Muscle of leg (tissue), 11 donors: ENCODE results near the gene SYTL3. TPM values are rescaled to one million over a fixed set of nuclear protein-coding genes. Genes with fewer than 3 reads are reported as not detected.
A peak's percentile ranks its signal among the peaks of the same experiment; 100 is the strongest.
"Not testable (repeated sequence)": the region's sequence is repeated elsewhere in the genome, so short reads cannot be mapped to it uniquely, and the experiment has no call there.

Experiments
- DNase-seq: peaks from one replicate; pipeline ENCODE4 v3.0.0; 2013
- H3K27ac ChIP-seq: one replicate; pipeline ENCODE4 v1.5.1; 2013; ENCODE audit warnings: mild to moderate bottlenecking, low read length, control low read depth
- H3K27me3 ChIP-seq: one replicate; pipeline ENCODE4 v1.6.1; 2013; ENCODE audit warnings: low read length; ENCODE audit not compliant: control insufficient read depth, insufficient read depth
- H3K36me3 ChIP-seq: one replicate; pipeline ENCODE4 v1.6.1; 2013; ENCODE audit warnings: low read length; ENCODE audit not compliant: control insufficient read depth, insufficient read depth
- H3K4me1 ChIP-seq: one replicate; pipeline ENCODE4 v1.6.1; 2013; ENCODE audit warnings: low read length; ENCODE audit not compliant: control insufficient read depth, insufficient read depth
- H3K4me3 ChIP-seq: one replicate; pipeline ENCODE4 v1.5.1; 2013; ENCODE audit warnings: low read length, control low read depth
- H3K9me3 ChIP-seq: replicated peaks from 2 replicates; pipeline ENCODE4 v1.6.1; 2013; ENCODE audit warnings: low read depth, low read length; ENCODE audit not compliant: control insufficient read depth
- WGBS: methylation state at CpG from one replicate; pipeline ENCODE4 v1.1.5; 2013; ENCODE audit warnings: missing lambda C conversion rate; ENCODE audit not compliant: insufficient coverage; 5-methylcytosine and 5-hydroxymethylcytosine counted together
- polyA plus RNA-seq, 8 donors: library from polyadenylated mRNA; unstranded; fragments of 120-200 nt; gene quantifications; one replicate each; pipeline versions ENCODE4 v1.2.1 to v1.2.3, GENCODE V29; 2013; ENCODE audit warnings: inconsistent platforms in 1 of 8, low replicate concordance in 1 of 8; ENCODE audit not compliant: insufficient read length in 8 of 8, insufficient read depth in 1 of 8
- total RNA-seq: library from RNA; stranded (reverse); fragments of 120-200 nt; gene quantifications from one replicate; pipeline ENCODE4 v1.2.4, GENCODE V29; 2013

SYTL3 gene
- total and polyA plus RNA-seq, 9 donors, result 4.2 to 10.5 (median 7.8) TPM

- WGBS, result 85% methylated on average over 10 of the region's 15 CpGs
- no peaks in the 10 kb centered on the region for H3K9me3 ChIP-seq
- H3K27ac ChIP-seq, result peak overlapping the region; percentile 45
- H3K4me3 ChIP-seq, result no peak overlapping the region
- no peak for DNase-seq
- no peaks in the 10 kb centered on the region for H3K27me3 ChIP-seq
- peaks cover 19% of the 10 kb centered on the region for H3K4me1 ChIP-seq
- no peaks in the 10 kb centered on the region for H3K36me3 ChIP-seq
Observed at GRCh38 chr6:158653577-158654354, 3.9 kb downstream of the SYTL3 start.

- Histone ChIP-seq H3K36me3 (no peaks in the 10 kb centered on the region), H3K9me3 (no peaks in the 10 kb centered on the region), H3K27me3 (no peaks in the 10 kb centered on the region), H3K27ac (peak overlapping the region; percentile 45), H3K4me3 (no peak overlapping the region), H3K4me1 (peaks cover 19% of the 10 kb centered on the region)
- WGBS, result 10% methylated on average over 4 of the region's 6 CpGs
- peak; percentile 92 for DNase-seq
Observed at GRCh38 chr6:158654498-158654897, 4.6 kb downstream of the SYTL3 start.

DNA sequence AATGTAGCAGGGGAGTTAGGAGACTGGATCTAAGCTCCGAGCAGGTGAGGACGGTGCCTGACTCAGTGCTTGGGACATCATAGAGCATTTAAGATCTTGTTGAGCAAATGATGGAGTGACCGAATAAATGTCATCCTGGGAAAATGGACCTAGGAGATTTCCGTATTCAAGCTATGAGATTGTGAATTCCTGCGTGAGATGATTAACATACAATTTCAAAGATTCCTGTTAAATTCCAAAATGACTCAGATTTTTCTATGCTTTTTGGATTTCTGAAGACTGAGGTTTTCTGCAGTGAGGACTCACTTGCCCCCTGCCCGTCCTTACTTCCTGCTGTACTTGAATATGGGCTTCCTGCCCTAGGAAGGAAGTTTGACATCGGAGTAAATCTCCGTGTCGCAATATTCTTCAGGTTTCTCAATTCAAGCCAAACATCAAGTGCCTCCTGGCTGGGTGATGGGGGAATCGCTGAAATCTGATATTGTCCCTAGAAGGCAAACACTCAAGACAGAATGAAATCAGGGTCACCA is 5.2 kb downstream of the SYTL3 start:
- no peaks in the 10 kb centered on the region for H3K27me3 ChIP-seq
- 27% methylated on average over 3 of the region's 10 CpGs for WGBS
- peaks cover 19% of the 10 kb centered on the region for H3K4me1 ChIP-seq
- no peaks in the 10 kb centered on the region for H3K36me3 ChIP-seq
- no peak overlapping the region for H3K4me3 ChIP-seq
- no peaks in the 10 kb centered on the region for H3K9me3 ChIP-seq
- no peak overlapping the region for H3K27ac ChIP-seq
- DNase-seq, result no peak

GRCh38 chr6:158655569-158656450 is 6.0 kb downstream of the SYTL3 start:
- H3K4me3 ChIP-seq, result no peak overlapping the region
- peaks cover 24% of the 10 kb centered on the region for H3K4me1 ChIP-seq
- no peaks in the 10 kb centered on the region for H3K36me3 ChIP-seq
- no peak overlapping the region for H3K27ac ChIP-seq
- WGBS, result 78% methylated on average over 16 of the region's 22 CpGs
- no peaks in the 10 kb centered on the region for H3K27me3 ChIP-seq
- H3K9me3 ChIP-seq, result no peaks in the 10 kb centered on the region
- DNase-seq, result no peak

GRCh38 chr6:158656986-158657385 is 7.1 kb downstream of the SYTL3 start:
- not testable (repeated sequence) for H3K27ac ChIP-seq, H3K9me3 ChIP-seq, H3K4me3 ChIP-seq, H3K27me3 ChIP-seq, DNase-seq, H3K36me3 ChIP-seq
- 56% methylated on average over 2 of the region's 9 CpGs for WGBS
- peaks cover 24% of the 10 kb centered on the region for H3K4me1 ChIP-seq

GRCh38 chr6:158660333-158660754 is 10.5 kb downstream of the SYTL3 start:
- Histone ChIP-seq H3K9me3 (no peaks in the 10 kb centered on the region), H3K27me3 (peaks cover 3% of the 10 kb centered on the region), H3K4me1 (peaks cover 22% of the 10 kb centered on the region), H3K27ac (no peak overlapping the region), H3K4me3 (no peak overlapping the region), H3K36me3 (peaks cover 3% of the 10 kb centered on the region)
- 6% methylated on average over 2 of the region's 10 CpGs for WGBS
- no peak for DNase-seq

DNA sequence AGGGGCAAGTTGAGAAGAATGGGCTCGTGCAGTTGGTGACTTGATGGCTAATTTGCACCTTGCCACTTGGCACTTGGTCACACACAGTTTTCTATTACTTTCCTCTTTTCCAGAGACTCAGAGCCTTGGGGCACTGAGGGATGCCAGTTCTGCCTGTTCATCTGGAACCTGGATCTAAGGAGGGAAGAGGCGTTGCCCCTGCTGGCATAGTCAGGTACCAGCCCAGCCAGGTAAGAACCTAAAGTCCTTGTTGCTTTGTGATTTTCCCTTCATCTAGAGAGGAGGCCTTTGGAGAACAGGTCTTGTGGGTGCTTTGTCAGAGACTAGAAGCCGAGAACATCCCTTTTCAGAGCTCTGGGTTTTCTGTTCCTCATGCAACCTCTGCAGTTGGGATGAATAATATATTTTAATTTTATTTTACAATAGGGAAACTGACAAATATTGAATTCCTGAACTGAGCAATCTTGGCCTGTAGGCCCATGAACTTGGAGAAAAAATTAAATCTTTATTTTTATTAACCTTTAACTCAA is 11.4 kb downstream of the SYTL3 start:
- H3K27ac ChIP-seq, result no peak overlapping the region
- peaks cover 3% of the 10 kb centered on the region for H3K27me3 ChIP-seq
- H3K36me3 ChIP-seq, result peaks cover 3% of the 10 kb centered on the region
- peaks cover 18% of the 10 kb centered on the region for H3K4me1 ChIP-seq
- no peak for DNase-seq
- no peak overlapping the region for H3K4me3 ChIP-seq
- WGBS, result 85% methylated on average over 2 of the region's 3 CpGs
- no peaks in the 10 kb centered on the region for H3K9me3 ChIP-seq

DNA sequence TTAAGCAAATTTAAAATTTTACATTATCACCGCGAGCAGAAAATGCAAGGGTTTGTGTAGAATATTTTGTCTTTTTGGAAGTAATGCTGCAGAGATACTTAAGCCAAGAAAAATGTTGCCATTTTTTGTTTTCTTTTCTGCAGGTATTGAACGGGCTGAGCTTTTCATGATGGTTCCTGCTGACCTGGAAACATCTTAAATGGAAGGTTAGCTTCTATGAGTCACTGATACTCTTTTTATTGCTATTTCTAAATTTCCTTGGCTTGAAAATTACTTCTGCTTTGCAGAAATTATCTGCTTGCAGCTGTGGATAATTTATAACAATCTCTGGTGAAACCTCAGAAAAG is 12.7 kb downstream of the SYTL3 start:
- peak overlapping the region; percentile 82 for H3K27ac ChIP-seq
- peaks cover 3% of the 10 kb centered on the region for H3K27me3 ChIP-seq
- DNase-seq, result no peak
- no CpG with 5 or more reads among the region's 3 CpGs for whole genome bisulfite sequencing
- H3K36me3 ChIP-seq, result peaks cover 3% of the 10 kb centered on the region
- no peak overlapping the region for H3K4me3 ChIP-seq
- no peaks in the 10 kb centered on the region for H3K9me3 ChIP-seq
- peaks cover 21% of the 10 kb centered on the region for H3K4me1 ChIP-seq

- Histone ChIP-seq H3K36me3 (peaks cover 3% of the 10 kb centered on the region), H3K9me3 (no peaks in the 10 kb centered on the region), H3K4me1 (peaks cover 21% of the 10 kb centered on the region), H3K27ac (peak overlapping the region; percentile 82), H3K4me3 (peak overlapping the region; percentile 35), H3K27me3 (peaks cover 5% of the 10 kb centered on the region)
- 14% methylated on average over 19 of the region's 27 CpGs for WGBS
- peak; percentile 85 for DNase-seq
Observed at GRCh38 chr6:158662954-158663624, 13.2 kb downstream of the SYTL3 start.
